ENCODE data around the gene GABRA1. TPM values are rescaled to one million over a fixed set of nuclear protein-coding genes. Genes with fewer than 3 reads are reported as not detected.

Gene GABRA1
- total RNA-seq, 1 donor from 2014 or later = not detected

- intact Hi-C loops (cut with DNase I) = no loop called here
- DNase-seq (ENCODE audit: missing footprints) = no peak
- no peak for ATAC-seq
Observed at GRCh38 chr5:161946911-161947310, 99.0 kb downstream of the GABRA1 start.

Other genes with a start within 250 kb of the GABRA1 start
- not detected for gene GABRA6, start 162.4 kb upstream of the GABRA1 start, total RNA-seq
- not detected for gene GABRG2, start 219.7 kb downstream of the GABRA1 start, total RNA-seq

Data from Right ventricle myocardium inferior (tissue), 1 donor.